ENCODE results near the gene PRKD1.
"Not testable (repeated sequence)": the region's sequence is repeated elsewhere in the genome, so short reads cannot be mapped to it uniquely, and the experiment has no call there.

PRKD1 gene

GRCh38 chr14:29738056-29738455, 189.6 kb downstream of the PRKD1 start:
- no peak for DNase-seq

GRCh38 chr14:29735459-29735858, 192.2 kb downstream of the PRKD1 start:
- DNase-seq: no peak

- no peak for DNase-seq
Measured at GRCh38 chr14:29734732-29735131, 192.9 kb downstream of the PRKD1 start.

GRCh38 chr14:29726560-29727331, 200.9 kb downstream of the PRKD1 start:
- peak; percentile 82 for DNase-seq

GRCh38 chr14:29724991-29725390, 202.7 kb downstream of the PRKD1 start:
- DNase-seq: peak; percentile 41

GRCh38 chr14:29722831-29723230, 204.8 kb downstream of the PRKD1 start:
- peak; percentile 53 for DNase-seq

- DNase-seq: no peak
Measured at GRCh38 chr14:29721586-29721985, 206.1 kb downstream of the PRKD1 start.

GRCh38 chr14:29717901-29718300, 209.7 kb downstream of the PRKD1 start:
- DNase-seq: peak; percentile 54

- peak; percentile 10 for DNase-seq
Measured at GRCh38 chr14:29716150-29716549, 211.5 kb downstream of the PRKD1 start.

GRCh38 chr14:29712601-29713000, 215.0 kb downstream of the PRKD1 start:
- DNase-seq: no peak

- DNase-seq: peak; percentile 21
Measured at GRCh38 chr14:29710015-29710414, 217.6 kb downstream of the PRKD1 start.

- DNase-seq: peak; percentile 71
Measured at GRCh38 chr14:29709490-29709889, 218.2 kb downstream of the PRKD1 start.

GRCh38 chr14:29706700-29707099, 220.9 kb downstream of the PRKD1 start:
- DNase-seq: no peak

- no peak for DNase-seq
Measured at GRCh38 chr14:29705801-29706200, 221.8 kb downstream of the PRKD1 start.

GRCh38 chr14:29689597-29689996, 238.1 kb downstream of the PRKD1 start:
- not testable (repeated sequence) for DNase-seq

- DNase-seq: no peak
Measured at GRCh38 chr14:29687866-29688265, 239.8 kb downstream of the PRKD1 start.

GRCh38 chr14:29687071-29687765, 240.4 kb downstream of the PRKD1 start:
- DNase-seq: no peak

- no peak for DNase-seq
Measured at GRCh38 chr14:29684926-29685325, 242.7 kb downstream of the PRKD1 start.

- no peak for DNase-seq
Measured at GRCh38 chr14:29682789-29683188, 244.9 kb downstream of the PRKD1 start.

- peak; percentile 14 for DNase-seq
Measured at GRCh38 chr14:29681316-29681715, 246.3 kb downstream of the PRKD1 start.

GRCh38 chr14:29674566-29675285, 252.9 kb downstream of the PRKD1 start:
- no peak for DNase-seq

- DNase-seq: no peak
Measured at GRCh38 chr14:29672831-29673230, 254.8 kb downstream of the PRKD1 start.

GRCh38 chr14:29671034-29671433, 256.6 kb downstream of the PRKD1 start:
- DNase-seq: peak; percentile 74

All from fibroblast of skin of scalp (primary cell).